Activated CD8-positive, alpha-beta T cell treated with anti-CD3 and anti-CD28 coated beads for 36 hours (primary cell): ENCODE results near the gene DVL3. TPM values are rescaled to one million over a fixed set of nuclear protein-coding genes. Genes with fewer than 3 reads are reported as not detected.

Source experiments
- ATAC-seq: fragments of 200-7000 bp; cut with Tn5 transposase; one replicate; pipeline ENCODE4 v1.10.0; 2021; ENCODE audit warnings: mild to moderate bottlenecking, moderate library complexity
- CTCF ChIA-PET: fragments of 350-600 bp; sonication (Branson Sonifier 250); formaldehyde crosslinking; loops from one replicate; lab custom pipeline; 2021; ENCODE audit warnings: antibody characterized with exemption; lab: Charles Lee
- POLR2A ChIA-PET: fragments of 350-600 bp; sonication (Branson Sonifier 250); formaldehyde crosslinking; loops from one replicate; lab custom pipeline; 2021; ENCODE audit warnings: antibody characterized with exemption; lab: Charles Lee
- DNase-seq: peaks from one replicate; pipeline ENCODE4 v3.0.0-alpha.2; 2020
- H3K27ac Mint-ChIP-seq: one replicate; pipeline ENCODE4 v1.8.0; 2021; ENCODE audit warnings: mild to moderate bottlenecking, mixed read lengths
- H3K27me3 Mint-ChIP-seq: one replicate; pipeline ENCODE4 v1.8.0; 2021; ENCODE audit warnings: mixed read lengths
- H3K36me3 Mint-ChIP-seq: one replicate; pipeline ENCODE4 v1.8.0; 2021; ENCODE audit warnings: low read depth, mixed read lengths
- H3K4me1 Mint-ChIP-seq: one replicate; pipeline ENCODE4 v1.8.0; 2021; ENCODE audit warnings: low read depth, mixed read lengths
- H3K4me3 Mint-ChIP-seq: one replicate; pipeline ENCODE4 v1.8.0; 2021; ENCODE audit warnings: mild to moderate bottlenecking, moderate library complexity, mixed read lengths
- H3K9me3 Mint-ChIP-seq: one replicate; pipeline ENCODE4 v1.8.0; 2021; ENCODE audit warnings: mixed read lengths
- CTCF ChIP-seq: fragments of 200-600 bp; IDR thresholded peaks from one replicate; pipeline ENCODE4 v1.8.0; 2022; ENCODE audit warnings: antibody characterized with exemption, mild to moderate bottlenecking
- intact Hi-C: fragments of 100-400 bp; cut with micrococcal nuclease; formaldehyde crosslinking; loops from one replicate; pipeline ENCODE4 v1.10.0; 2022
- total RNA-seq, 2 experiments: library from RNA; stranded (reverse); gene quantifications; one replicate each; pipeline ENCODE4 v1.2.3, GENCODE V29; 2021

The DVL3 gene
- total RNA-seq, 2 experiments from 2014 or later = 21.2 to 25.9 TPM

DNA sequence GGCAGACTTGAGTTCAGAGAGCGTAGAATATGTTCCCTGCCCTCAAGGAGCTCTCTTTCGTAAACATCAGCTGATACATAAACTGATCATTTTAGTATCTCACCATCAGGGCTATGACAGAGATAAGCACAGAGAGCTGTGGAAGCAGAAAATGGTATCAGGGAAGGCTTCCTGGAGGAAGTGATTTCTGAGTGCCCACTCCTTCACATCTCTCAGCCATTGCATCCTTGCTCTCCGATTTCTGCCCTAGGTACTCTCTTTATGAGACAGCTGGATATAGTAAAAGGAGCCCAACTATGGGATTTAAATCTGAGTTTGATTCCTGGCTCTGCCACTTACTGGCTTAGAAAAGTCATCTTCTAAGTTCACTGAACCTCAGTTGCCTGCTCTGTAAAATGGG is 10.4 kb downstream of the DVL3 start:
- no peak for TF ChIP-seq CTCF
- POLR2A ChIA-PET = interaction anchor here (1.3 kb wide), 1 partner anchor 19 kb away, joined by 4 read pairs; no protein-coding TSS in a partner anchor
- no peaks in the 10 kb centered on the region for H3K9me3 Mint-ChIP-seq
- no peak overlapping the region for H3K27ac Mint-ChIP-seq
- CTCF ChIA-PET = no interaction called here
- no peak overlapping the region for H3K4me3 Mint-ChIP-seq
- no peaks in the 10 kb centered on the region for H3K27me3 Mint-ChIP-seq
- ATAC-seq (no peak), DNase-seq (no peak)
- H3K4me1 Mint-ChIP-seq = peaks cover 2% of the 10 kb centered on the region
- no peaks in the 10 kb centered on the region for H3K36me3 Mint-ChIP-seq
- intact Hi-C loops = no loop called here

DNA sequence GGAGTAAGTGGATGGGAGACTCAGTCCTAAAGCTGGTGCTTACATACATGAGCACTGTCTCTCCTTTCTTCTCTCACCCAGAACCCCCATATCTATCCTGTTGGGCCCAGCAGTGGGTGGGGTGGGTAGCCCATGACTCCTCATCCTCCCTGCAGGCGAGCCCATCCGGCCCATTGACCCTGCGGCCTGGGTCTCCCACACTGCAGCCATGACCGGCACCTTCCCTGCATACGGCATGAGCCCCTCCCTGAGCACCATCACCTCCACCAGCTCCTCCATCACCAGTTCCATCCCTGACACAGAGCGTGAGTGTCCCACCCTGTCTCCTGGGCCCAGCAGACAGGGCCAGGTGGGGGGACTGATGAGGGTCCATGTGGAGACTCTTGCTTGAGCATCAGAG is 11.5 kb downstream of the DVL3 start:
- no peak for TF ChIP-seq CTCF
- Mint-ChIP-seq H3K27ac (no peak overlapping the region), H3K9me3 (no peaks in the 10 kb centered on the region), H3K36me3 (peaks cover 1% of the 10 kb centered on the region), H3K4me3 (no peak overlapping the region), H3K27me3 (no peaks in the 10 kb centered on the region), H3K4me1 (no peaks in the 10 kb centered on the region)
- intact Hi-C loops = no loop called here
- POLR2A ChIA-PET = interaction anchor here (1.3 kb wide), 1 partner anchor 17 kb away, joined by 4 read pairs; no protein-coding TSS in a partner anchor
- DNase-seq (no peak), ATAC-seq (no peak)
- CTCF ChIA-PET = no interaction called here

DNA sequence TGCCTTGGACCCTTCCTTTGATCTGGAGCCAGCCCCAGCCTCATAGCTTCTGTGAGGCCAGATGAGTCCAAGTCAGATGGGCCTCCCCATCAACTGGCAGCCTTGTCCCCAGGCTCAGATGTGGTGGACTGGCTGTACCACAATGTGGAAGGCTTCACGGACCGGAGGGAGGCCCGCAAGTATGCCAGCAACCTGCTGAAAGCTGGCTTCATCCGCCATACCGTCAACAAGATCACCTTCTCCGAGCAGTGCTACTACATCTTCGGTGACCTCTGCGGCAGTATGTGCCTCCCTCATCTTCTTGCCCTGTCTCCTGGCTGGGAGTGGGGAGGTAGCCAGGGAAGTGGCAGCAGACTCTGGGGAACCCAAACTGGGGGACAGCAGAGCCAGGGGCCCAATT is 12.6 kb downstream of the DVL3 start:
- no peak for TF ChIP-seq CTCF
- Mint-ChIP-seq H3K27me3 (no peaks in the 10 kb centered on the region), H3K27ac (no peak overlapping the region), H3K36me3 (peaks cover 1% of the 10 kb centered on the region), H3K4me1 (no peaks in the 10 kb centered on the region), H3K9me3 (no peaks in the 10 kb centered on the region), H3K4me3 (no peak overlapping the region)
- intact Hi-C loops = no loop called here
- POLR2A ChIA-PET = no interaction called here
- CTCF ChIA-PET = no interaction called here
- ATAC-seq (no peak), DNase-seq (no peak)

DNA sequence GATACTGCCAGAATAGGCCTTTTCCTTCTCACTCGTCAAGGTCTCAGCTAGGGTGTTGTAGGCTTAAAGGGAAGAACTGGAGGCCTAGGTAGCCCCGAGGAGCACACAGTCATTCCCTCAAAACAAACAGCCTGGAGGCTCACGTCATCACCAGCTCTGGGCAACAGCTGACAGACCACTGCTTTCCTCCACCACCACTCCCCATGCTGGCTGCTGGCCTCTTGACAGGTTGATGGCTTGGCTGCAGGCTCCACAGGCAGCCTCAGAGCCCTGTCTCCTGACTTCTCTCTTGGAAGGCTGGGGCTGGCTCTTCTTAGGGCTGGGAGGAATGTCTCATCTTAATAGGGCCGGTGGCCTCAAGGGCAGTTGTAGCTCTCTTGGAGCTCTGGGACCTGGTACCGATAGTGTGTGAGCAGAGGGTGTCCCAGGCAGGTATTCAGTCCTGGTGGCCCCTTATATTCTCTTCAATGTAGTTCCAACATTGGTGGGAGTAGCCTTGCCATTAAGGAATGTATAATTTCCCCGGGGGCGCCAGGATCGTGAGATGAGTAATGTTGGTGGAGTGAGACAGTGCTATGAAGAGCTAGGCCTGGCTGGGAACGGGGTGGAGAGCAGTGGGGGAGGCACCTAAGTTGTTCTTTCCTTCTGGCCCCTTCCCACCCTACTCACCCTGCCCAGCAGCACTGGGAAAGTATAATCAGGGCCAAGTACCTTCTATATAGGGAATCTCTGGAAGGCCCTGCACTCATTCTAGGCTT is 13.4 kb downstream of the DVL3 start:
- no peak for ATAC-seq
- Mint-ChIP-seq H3K4me1 (no peaks in the 10 kb centered on the region), H3K27ac (no peak overlapping the region), H3K4me3 (no peak overlapping the region), H3K9me3 (no peaks in the 10 kb centered on the region), H3K27me3 (no peaks in the 10 kb centered on the region), H3K36me3 (peaks cover 1% of the 10 kb centered on the region)
- no peak for DNase-seq
- intact Hi-C loops = no loop called here
- no peak for TF ChIP-seq CTCF
- POLR2A ChIA-PET = interaction anchor here (1.1 kb wide), 1 partner anchor 31 kb away, joined by 4 read pairs; no protein-coding TSS in a partner anchor
- CTCF ChIA-PET = no interaction called here
